Lower leg skin (tissue), 3 donors: Measurements from ENCODE around the gene VEGFB.

Source experiments
- POLR2A ChIP-seq, 2 donors: fragments of 450-650 bp; IDR thresholded peaks; one replicate each; pipeline ENCODE4 v1.6.1; 2016 to 2017; ENCODE audit warnings: antibody characterized with exemption in 2 of 2, mild to moderate bottlenecking in 1 of 2, moderate library complexity in 1 of 2
- TF ChIP-seq, protein P1 (sequence below), 3 donors: fragments of 450-650 bp; IDR thresholded peaks; one replicate each; pipeline ENCODE4 v1.5.1; 2016; ENCODE audit warnings: antibody characterized with exemption in 3 of 3, mild to moderate bottlenecking in 3 of 3, moderate library complexity in 2 of 3

DNA sequence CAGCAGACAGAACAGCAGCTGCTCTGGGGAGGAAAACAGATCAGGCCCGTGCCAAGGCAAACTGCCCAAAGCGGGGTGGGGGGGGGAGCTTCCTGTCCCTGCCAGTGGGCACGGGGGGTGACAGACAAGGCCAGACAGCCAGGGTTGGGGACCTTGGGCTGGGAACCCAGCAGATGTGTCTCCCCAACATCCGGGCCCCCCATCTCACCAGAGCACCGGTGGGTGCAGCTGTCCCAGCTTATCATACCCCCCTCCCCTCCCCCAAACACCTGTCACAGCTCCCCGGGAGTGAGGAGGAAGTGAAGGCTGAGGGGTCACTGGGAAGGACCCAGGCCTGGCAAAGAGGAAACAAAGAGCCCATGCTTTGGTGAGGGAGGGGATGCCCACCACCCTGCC, 11.0 kb downstream of the VEGFB start:
- TF ChIP-seq, protein P1, sequence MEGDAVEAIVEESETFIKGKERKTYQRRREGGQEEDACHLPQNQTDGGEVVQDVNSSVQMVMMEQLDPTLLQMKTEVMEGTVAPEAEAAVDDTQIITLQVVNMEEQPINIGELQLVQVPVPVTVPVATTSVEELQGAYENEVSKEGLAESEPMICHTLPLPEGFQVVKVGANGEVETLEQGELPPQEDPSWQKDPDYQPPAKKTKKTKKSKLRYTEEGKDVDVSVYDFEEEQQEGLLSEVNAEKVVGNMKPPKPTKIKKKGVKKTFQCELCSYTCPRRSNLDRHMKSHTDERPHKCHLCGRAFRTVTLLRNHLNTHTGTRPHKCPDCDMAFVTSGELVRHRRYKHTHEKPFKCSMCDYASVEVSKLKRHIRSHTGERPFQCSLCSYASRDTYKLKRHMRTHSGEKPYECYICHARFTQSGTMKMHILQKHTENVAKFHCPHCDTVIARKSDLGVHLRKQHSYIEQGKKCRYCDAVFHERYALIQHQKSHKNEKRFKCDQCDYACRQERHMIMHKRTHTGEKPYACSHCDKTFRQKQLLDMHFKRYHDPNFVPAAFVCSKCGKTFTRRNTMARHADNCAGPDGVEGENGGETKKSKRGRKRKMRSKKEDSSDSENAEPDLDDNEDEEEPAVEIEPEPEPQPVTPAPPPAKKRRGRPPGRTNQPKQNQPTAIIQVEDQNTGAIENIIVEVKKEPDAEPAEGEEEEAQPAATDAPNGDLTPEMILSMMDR (IDR thresholded peaks at IDR 0.05) = no peak
- TF ChIP-seq POLR2A (IDR thresholded peaks at IDR 0.05) = no peak
